HG03432 (cell line): ENCODE results near the gene HLA-DMA.

ENCODE experiments used
- ATAC-seq: cut with Tn5 transposase; IDR thresholded peaks from one replicate; pipeline ENCODE4 v1.9.1; 2021; ENCODE audit warnings: mild to moderate bottlenecking, moderate library complexity; ENCODE audit not compliant: unreplicated experiment

Gene HLA-DMA

DNA sequence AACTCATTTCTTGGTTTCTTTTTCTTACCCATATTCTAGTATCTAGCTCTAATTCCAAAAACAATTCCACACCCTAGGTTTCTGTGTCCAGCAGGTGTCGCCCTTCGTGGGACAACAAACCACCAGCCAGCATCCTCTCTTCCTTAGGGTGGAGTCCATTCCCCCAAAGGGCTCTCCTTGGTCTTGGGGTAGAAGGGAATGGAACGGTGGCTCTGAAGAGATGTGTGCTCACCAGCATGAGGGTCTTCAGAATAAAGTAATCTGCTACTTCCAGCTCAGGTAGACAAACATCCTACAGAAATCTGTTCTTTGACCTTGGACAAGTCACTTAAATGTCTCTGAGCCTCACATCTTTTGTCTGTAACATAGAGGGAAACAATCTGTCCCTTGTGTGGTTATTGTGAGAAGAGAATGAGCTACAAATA, 19.2 kb downstream of the HLA-DMA start:
- no peak for ATAC-seq

DNA sequence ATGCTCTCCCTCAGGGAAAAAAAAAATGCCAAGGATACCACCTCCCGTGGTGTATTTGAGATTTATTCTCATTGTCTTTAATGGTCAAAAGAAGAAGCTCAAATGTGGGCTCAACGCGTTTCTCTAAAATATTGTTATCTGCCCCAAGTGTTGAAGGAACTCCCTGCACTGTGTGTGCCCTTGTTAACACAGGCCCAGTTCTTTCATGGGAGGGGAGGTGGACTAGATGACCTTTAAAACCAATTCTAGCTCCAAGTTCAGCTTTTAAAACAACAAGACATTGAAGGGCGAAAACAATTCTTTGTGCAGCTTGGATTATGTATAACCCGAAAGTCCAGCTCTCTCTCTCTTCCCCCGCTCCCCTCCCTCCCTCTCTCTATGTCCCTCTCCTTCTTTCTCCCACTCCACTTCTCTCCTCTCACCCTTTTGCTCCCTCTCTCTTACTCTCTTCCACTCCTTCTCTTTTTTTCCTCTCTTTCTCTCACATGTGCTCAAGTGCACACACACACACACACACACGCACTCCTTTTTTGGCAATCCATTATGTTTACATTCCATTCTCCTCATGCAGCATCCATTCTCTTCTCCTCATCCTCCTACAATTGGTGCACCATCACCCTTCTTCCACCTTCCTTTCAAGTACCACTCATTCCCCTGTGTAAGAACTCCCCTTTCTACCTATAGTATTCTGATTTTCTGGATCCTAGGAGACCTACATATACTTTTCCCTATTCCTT, 20.6 kb downstream of the HLA-DMA start:
- ATAC-seq, result no peak

DNA sequence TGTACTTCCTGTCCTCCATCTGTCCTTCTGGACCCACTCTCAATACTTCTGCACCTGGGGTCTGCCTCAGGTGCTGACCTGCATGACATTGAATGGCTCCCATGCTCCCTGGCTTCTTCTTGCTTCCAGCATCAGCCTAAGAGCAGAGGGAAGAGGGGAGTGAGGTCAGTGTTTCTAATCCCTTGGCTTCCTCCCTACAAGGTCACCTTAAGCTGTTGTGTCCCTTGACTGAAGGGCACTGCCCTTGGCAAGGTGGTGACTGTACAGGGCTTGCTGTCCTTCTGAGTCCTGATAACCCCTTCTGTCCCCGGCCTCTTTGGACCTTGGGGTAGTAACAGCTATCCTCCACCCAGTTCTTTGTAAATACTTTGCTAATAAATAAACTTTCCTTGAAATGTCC, 21.7 kb downstream of the HLA-DMA start:
- no peak for ATAC-seq

DNA sequence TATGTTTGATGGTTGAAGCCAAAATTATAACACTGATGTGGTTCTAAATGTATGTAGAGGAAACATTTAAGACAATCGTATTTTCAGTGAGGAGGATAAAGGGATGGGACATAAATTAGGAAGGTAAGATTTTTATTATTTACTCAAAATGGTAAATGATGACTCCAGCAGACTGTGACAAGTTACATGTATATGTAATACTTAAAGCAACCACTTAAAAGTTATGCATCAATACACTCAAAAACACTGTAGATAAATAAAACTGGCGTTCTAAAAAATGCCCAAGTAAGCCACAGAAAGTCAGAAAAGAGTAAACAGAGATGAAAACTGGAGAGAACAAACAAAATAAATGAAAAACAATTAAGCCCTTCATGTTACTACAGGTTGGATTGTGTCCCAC, 30.8 kb downstream of the HLA-DMA start:
- ATAC-seq, result no peak

DNA sequence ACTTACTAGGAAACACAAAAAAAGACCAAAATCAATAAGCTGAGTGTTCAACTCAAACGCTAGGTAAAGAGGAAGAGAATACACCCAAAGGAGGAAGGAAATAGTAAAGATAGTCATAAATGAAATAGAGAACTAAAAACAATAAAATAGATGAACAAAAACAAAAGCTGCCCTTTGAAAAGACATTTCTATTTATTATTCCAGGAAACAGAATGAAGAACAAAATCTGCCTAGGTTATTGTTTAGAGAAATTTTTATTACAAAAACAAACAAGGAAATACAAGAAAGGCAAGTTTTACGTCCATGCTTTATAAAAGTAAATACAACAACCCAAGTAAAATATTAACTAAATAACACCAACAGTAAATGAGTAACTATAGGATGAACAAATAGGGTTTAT, 32.2 kb downstream of the HLA-DMA start:
- no peak for ATAC-seq

DNA sequence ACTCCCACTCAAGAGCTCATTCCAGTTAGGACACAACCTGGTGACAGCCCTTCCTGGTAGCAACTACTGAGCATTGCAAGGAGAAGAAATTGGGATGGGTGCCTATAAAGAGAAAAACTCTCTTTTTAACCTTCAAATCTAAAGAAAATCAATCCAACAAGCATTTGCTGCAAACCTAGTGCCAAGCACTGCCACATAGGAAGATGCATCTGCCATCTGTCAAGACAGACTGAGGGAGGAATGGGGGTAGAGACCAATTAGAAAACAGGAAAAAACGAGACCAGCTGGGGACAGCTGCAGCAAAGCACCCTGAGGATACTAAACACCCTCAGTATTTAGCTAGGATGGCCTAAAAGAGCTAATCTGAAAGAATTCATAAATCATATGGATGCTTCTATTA, 39.9 kb downstream of the HLA-DMA start:
- no peak for ATAC-seq

DNA sequence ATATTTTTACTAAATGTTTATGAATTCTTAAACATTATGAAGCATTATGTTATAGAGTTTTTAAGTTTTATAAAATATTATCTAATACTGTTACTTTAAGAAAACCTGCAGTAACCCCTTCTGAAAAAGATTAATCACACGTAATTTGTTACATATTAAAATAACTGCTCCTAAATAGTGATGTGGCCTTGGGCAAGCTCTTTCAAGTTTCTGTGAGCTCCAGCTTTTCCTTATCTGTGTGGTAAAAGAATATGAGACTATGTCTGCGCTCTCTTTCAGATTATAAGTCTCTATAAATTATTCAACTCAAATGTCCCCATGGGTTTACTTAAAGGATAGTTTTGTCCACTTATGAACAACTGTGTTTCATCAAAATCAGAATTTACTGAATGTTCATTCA, 44.0 kb downstream of the HLA-DMA start:
- ATAC-seq, result no peak

DNA sequence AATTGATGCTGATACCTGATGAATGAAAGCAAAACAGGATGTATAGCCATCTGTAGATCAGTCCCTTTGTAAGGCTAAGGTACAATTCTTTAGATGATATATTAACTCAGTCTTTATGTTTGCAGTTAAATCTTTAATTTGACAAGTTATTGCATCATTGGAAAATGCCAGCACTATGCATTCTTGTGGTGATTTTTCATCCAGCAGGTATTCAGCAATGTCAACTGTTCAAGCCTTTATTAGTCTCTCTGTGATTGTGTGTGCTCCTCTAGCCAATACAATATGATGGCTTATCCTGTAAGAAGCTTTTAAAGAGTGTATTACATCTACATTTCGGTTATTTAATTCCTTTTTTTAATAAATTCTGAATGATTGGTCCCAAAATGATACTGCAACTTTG, 46.4 kb downstream of the HLA-DMA start:
- ATAC-seq, result no peak

DNA sequence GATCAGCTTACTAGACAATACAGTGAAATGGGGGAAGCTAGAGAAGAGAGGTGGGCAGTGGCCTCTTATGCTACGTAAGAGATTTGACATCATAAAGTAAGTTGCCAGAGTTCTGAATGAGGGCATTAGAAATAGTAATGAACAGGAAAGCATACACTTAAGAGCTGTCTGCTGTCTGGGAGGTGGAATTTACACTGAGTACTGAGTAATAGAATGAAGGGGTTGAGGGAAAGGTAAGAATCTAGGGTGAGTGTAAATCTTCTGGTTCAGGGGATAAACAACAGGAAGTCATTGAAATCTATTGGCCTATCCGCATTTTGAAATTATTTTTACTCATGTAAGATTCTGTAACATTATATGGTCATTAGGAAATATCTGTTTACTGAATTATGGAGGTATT, 47.8 kb downstream of the HLA-DMA start:
- no peak for ATAC-seq

DNA sequence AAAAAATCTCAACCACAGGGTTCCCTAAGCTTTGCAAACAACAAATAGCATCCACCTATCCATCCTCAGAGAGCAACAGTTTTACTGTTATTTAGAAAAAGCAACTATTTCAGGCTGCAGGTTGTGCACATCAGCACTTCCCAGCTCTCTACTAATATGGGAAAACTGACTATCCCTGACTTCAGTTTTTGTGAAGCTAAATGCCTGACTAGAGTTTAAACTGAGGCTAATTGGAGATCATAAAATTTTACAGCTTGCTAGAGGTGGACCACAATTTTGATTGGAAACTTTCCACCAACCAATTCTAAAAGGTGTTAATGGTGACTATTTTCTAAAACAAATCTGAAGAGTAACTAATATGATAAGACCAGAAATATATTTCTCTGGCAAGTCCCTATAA, 48.9 kb downstream of the HLA-DMA start:
- no peak for ATAC-seq
